ENCODE data around the gene ITLN2. TPM values are rescaled to one million over a fixed set of nuclear protein-coding genes. Genes with fewer than 3 reads are reported as not detected.
"Not testable (repeated sequence)": the region's sequence is repeated elsewhere in the genome, so short reads cannot be mapped to it uniquely, and the experiment has no call there.

Gene ITLN2
- total RNA-seq, 2 experiments from 2014 or later: not detected

DNA sequence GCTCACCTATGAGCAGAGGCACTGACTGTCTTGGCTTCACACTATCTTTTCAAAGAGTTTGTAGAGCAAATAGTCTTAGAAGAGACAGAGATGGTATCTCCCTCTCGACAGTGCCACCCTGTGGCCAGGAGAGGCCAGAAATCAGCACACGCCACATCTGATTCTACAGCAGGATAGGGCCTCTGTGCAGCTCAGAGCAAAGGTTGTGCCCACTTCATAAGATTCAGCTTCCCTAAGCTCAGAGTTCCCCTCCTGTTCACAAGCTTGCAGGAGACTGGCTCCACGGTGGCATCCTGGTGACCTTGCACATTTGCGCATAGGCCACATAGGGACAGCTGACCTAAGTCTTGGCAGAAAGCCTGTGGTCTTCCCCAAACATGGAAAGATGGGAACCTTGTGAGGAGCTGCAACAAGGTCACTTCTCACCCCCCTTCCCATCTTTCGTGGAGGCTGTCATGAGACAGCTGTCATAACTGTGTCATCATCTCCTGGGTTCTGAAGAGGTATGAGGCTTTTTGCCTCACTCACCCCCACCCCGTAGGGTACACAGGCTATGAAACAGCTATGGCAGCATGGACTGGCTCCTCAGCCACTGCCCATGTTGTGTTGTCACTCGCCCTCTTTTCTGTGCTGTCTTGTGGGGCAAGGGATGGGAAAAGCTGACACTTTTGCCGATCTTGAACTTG lies 3.0 kb downstream of the ITLN2 start:
- Mint-ChIP-seq H3K9me3 (no peaks in the 10 kb centered on the region), H3K36me3 (ENCODE audit: low read depth) (no peaks in the 10 kb centered on the region), H3K4me1 (ENCODE audit: low read depth) (peaks cover 3% of the 10 kb centered on the region), H3K4me3 (no peak overlapping the region), H3K27ac (no peak overlapping the region), H3K27me3 (ENCODE audit: low read depth) (no peaks in the 10 kb centered on the region)
- DNase-seq: peak; percentile 85
- intact Hi-C loops (cut with micrococcal nuclease): loop anchor here (1.0 to 5.0 kb wide), 8 partner anchors 19 to 527 kb away; no protein-coding TSS in a partner anchor
- CTCF ChIA-PET: interaction anchor here (0.6 to 5.9 kb wide), 60 partner anchors 9 to 333 kb away, joined by 3 to 229 read pairs (median 6); partner anchors contain the start of genes CD244, ITLN1, KLHDC9 and LY9

DNA sequence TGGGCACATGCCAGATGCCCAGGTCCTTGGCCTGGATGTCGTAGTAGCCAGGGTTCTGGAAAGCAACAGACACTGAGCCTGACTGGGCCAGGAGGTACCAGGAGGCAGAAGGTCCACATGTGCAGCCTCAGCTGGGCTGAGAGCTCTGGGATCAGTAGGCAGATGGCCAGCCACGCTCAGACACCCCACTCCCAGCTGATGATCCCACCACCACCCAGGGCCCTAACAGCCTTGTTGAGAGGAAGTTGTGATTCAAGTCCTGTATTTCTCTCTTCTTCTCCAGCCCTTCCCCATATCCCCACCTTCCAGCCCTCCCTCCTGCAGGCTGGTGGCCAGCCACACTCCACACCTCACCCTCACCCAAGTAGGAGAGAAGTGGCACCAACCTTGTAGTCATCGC lies 4.0 kb downstream of the ITLN2 start:
- Mint-ChIP-seq H3K27ac (no peak overlapping the region), H3K36me3 (ENCODE audit: low read depth) (no peaks in the 10 kb centered on the region), H3K4me1 (ENCODE audit: low read depth) (peaks cover 3% of the 10 kb centered on the region), H3K4me3 (no peak overlapping the region), H3K9me3 (no peaks in the 10 kb centered on the region), H3K27me3 (ENCODE audit: low read depth) (no peaks in the 10 kb centered on the region)
- DNase-seq: no peak
- intact Hi-C loops (cut with micrococcal nuclease): loop anchor here (1.0 to 5.0 kb wide), 8 partner anchors 20 to 526 kb away; no protein-coding TSS in a partner anchor
- CTCF ChIA-PET: interaction anchor here (1.1 to 5.9 kb wide), 27 partner anchors 8 to 278 kb away, joined by 3 to 229 read pairs (median 9); partner anchors contain the start of genes CD244, ITLN1 and KLHDC9

DNA sequence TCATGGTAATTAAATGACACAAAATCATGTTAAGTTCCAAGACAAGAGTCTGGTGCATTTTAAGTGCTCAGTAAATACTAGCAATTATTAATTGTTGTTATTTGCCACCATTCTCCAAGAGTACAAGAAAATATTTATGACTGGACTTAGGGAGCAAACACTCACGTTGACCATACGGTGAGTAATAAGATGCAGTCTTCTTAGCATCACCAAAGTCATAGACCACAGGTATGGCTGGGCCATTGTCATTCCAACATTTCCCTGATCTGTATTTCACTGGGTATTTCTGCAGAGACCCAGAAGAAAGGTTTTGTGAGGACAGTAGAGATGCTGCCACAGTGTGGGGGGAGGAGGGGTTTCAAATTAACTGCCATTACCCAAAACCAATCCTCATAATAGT lies 4.7 kb downstream of the ITLN2 start:
- Mint-ChIP-seq H3K36me3 (ENCODE audit: low read depth) (no peaks in the 10 kb centered on the region), H3K27ac (no peak overlapping the region), H3K9me3 (no peaks in the 10 kb centered on the region), H3K4me1 (ENCODE audit: low read depth) (peaks cover 3% of the 10 kb centered on the region), H3K4me3 (no peak overlapping the region), H3K27me3 (ENCODE audit: low read depth) (no peaks in the 10 kb centered on the region)
- intact Hi-C loops (cut with micrococcal nuclease): loop anchor here (2.0 to 5.0 kb wide), 3 partner anchors 21 to 525 kb away; no protein-coding TSS in a partner anchor
- CTCF ChIA-PET: interaction anchor here (1.1 to 5.9 kb wide), 3 partner anchors 114 to 227 kb away, joined by 4 to 229 read pairs (median 71); no protein-coding TSS in a partner anchor
- DNase-seq: no peak

DNA sequence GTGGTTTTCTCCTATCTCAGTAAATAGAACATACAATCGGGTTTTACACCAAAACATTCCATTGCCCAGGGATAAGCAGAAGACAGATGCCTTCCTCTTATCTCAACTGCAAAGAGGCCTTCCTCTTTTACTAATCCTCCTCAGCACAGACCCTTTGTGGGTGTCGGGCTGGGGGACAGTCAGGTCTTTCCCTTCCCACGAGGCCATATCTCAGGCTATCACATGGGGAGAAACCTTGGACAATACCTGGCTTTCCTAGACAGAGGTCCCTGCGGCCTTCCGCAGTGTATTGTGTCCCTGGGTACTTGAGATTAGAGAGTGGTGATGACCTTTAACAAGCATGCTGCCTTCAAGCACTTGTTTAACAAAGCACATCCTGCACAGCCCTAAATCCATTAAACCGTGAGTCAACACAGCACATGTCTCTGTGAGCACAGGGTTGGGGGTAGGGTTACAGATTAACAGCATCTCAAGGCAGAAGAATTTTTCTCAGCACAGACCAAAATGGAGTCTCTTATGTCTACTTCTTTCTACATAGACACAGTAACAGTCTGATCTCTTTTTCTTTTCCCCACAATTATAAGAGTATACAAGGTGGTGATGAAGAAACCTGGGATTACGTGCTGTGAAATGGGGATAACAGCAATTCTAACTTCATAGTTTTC lies 5.3 kb downstream of the ITLN2 start:
- CTCF ChIA-PET: interaction anchor here (1.1 to 5.9 kb wide), 2 partner anchors 113 to 226 kb away, joined by 4 to 229 read pairs; no protein-coding TSS in a partner anchor

DNA sequence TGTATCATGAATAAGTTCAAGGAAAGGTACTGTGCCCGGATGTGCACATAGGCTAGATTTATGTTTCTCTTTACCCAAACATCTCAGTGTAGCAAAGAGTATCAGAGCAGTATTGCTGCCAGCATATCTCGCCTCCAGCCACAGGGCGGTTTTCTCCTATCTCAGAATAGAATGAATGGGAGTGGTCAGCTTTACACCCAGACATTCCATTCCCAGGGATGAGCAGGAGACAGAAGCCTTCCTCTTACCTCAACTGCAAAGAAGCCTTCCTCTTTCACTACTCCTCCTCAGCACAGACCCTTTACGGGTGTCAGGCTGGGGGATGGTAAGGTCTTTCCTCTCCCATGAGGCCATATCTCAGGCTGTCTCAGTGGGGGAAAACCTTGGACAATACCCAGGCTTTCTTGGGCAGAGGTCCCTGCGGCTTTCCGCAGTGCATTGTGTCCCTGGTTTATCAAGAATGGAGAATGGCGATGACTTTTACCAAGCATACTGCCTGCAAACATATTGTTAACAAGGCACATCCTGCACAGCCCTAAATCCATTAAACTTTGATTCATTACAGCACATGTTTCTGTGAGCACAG lies 7.3 kb downstream of the ITLN2 start:
- not testable (repeated sequence) for H3K27ac Mint-ChIP-seq

More for the DNA sequence above, 5.3 kb downstream of the ITLN2 start:
- H3K27ac Mint-ChIP-seq; intact Hi-C loops (cut with micrococcal nuclease); H3K4me3 Mint-ChIP-seq; H3K4me1 Mint-ChIP-seq (ENCODE audit: low read depth); H3K27me3 Mint-ChIP-seq (ENCODE audit: low read depth); H3K9me3 Mint-ChIP-seq; H3K36me3 Mint-ChIP-seq (ENCODE audit: low read depth); DNase-seq: not testable (repeated sequence)

DNA sequence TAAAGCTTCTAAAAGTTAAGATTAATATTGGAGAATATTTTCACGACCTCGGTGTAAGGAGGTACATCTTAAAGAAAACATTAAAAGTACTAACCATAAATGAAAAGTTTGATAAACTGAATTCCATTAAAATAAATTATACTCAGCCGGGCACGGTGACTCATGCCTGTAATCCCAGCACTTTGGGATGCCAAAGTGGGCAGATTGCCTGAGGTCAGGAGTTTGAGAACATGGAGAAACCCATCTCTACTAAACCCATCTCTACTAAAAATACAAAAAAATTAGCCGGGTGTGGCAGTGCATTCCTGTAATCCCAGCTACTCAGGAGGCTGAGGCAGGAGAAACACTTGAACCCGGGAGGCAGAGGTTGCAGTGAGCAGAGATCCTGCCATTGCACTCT lies 8.7 kb downstream of the ITLN2 start:
- H3K27me3 Mint-ChIP-seq (ENCODE audit: low read depth); H3K36me3 Mint-ChIP-seq (ENCODE audit: low read depth); H3K9me3 Mint-ChIP-seq; H3K27ac Mint-ChIP-seq; H3K4me3 Mint-ChIP-seq; DNase-seq; H3K4me1 Mint-ChIP-seq (ENCODE audit: low read depth); intact Hi-C loops (cut with micrococcal nuclease): not testable (repeated sequence)
- CTCF ChIA-PET: interaction anchor here (2.1 kb wide), 1 partner anchor 9 kb away, joined by 7 read pairs; the partner anchor contains the start of gene ITLN2

More for the DNA sequence above, 7.3 kb downstream of the ITLN2 start:
- H3K9me3 Mint-ChIP-seq; H3K4me1 Mint-ChIP-seq (ENCODE audit: low read depth); DNase-seq; H3K36me3 Mint-ChIP-seq (ENCODE audit: low read depth); intact Hi-C loops (cut with micrococcal nuclease); H3K27me3 Mint-ChIP-seq (ENCODE audit: low read depth); H3K4me3 Mint-ChIP-seq: not testable (repeated sequence)
- CTCF ChIA-PET: interaction anchor here (0.6 to 0.9 kb wide), 2 partner anchors 10 to 395 kb away, joined by 3 to 4 read pairs; no protein-coding TSS in a partner anchor

DNA sequence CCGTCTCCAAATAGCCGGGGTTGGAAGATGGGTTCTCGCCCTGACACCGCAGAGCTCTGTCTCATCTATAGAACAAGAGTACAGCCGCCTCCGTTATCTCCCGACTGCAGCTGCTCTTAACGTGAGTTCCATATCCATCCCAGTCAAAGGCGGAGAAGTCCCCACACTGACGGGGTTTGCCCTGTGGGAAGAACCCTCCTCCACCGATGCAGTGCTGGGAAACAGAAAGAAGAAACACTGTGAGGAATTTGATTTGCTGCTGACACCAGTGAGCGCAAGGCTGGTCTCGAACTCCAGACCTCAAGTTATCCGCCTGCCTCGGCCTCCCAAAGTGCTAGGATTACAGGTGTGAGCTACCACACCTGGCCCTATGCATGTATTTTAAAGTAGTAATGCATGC lies 9.5 kb downstream of the ITLN2 start:
- Mint-ChIP-seq H3K4me3 (no peak overlapping the region), H3K4me1 (ENCODE audit: low read depth) (no peaks in the 10 kb centered on the region), H3K27me3 (ENCODE audit: low read depth) (no peaks in the 10 kb centered on the region), H3K27ac (no peak overlapping the region), H3K9me3 (peaks cover 4% of the 10 kb centered on the region), H3K36me3 (ENCODE audit: low read depth) (no peaks in the 10 kb centered on the region)
- CTCF ChIA-PET: interaction anchor here (2.1 kb wide), 1 partner anchor 9 kb away, joined by 7 read pairs; the partner anchor contains the start of gene ITLN2
- DNase-seq: no peak
- intact Hi-C loops (cut with micrococcal nuclease): no loop called here

DNA sequence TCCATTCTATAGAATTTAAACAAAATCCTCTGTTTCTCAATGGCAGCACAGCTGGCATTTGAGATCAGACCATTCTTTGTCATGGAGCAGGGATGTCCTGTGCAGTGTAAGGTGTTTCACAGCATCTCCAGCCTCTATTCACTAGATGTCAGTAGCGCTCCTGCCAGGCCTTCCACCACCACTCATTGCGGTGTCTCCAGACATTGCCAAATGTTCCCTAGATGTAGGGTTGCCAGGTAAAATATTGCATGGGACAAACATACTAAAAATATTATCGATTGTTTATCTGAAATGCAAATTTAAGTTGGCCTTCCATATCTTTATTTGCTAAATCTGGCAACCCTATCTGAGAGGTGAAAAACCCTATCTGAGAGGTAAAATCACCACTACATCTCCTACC lies 11.7 kb downstream of the ITLN2 start:
- H3K9me3 Mint-ChIP-seq: peaks cover 4% of the 10 kb centered on the region
- CTCF ChIA-PET: interaction anchor here (1.1 to 4.1 kb wide), 3 partner anchors 9 to 107 kb away, joined by 5 to 27 read pairs (median 5); no protein-coding TSS in a partner anchor
- H3K4me1 Mint-ChIP-seq (ENCODE audit: low read depth): no peaks in the 10 kb centered on the region
- no peak for DNase-seq
- H3K27ac Mint-ChIP-seq: no peak overlapping the region
- H3K27me3 Mint-ChIP-seq (ENCODE audit: low read depth): no peaks in the 10 kb centered on the region
- H3K36me3 Mint-ChIP-seq (ENCODE audit: low read depth): no peaks in the 10 kb centered on the region
- H3K4me3 Mint-ChIP-seq: no peak overlapping the region
- intact Hi-C loops (cut with micrococcal nuclease): no loop called here

DNA sequence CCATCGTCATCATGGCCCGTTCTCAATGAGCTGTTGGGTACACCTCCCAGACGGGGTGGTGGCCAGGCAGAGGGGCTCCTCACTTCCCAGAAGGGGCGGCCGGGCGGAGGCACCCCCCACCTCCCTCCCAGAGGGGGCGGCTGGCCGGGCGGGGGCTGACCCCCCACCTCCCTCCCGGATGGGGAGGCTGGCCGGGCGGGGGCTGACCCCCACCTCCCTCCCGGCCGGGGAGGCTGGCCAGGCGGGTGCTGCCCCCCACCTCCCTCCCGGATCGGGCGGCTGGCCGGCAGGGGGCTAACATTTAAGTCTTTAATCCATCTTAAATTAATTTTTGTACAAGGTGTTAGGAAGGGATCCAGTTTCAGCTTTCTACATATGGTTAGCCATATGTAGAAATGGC lies 17.9 kb downstream of the ITLN2 start:
- H3K4me1 Mint-ChIP-seq (ENCODE audit: low read depth); H3K9me3 Mint-ChIP-seq; H3K36me3 Mint-ChIP-seq (ENCODE audit: low read depth); DNase-seq; CTCF ChIA-PET; H3K27me3 Mint-ChIP-seq (ENCODE audit: low read depth); H3K4me3 Mint-ChIP-seq; H3K27ac Mint-ChIP-seq; intact Hi-C loops (cut with micrococcal nuclease): not testable (repeated sequence)

DNA sequence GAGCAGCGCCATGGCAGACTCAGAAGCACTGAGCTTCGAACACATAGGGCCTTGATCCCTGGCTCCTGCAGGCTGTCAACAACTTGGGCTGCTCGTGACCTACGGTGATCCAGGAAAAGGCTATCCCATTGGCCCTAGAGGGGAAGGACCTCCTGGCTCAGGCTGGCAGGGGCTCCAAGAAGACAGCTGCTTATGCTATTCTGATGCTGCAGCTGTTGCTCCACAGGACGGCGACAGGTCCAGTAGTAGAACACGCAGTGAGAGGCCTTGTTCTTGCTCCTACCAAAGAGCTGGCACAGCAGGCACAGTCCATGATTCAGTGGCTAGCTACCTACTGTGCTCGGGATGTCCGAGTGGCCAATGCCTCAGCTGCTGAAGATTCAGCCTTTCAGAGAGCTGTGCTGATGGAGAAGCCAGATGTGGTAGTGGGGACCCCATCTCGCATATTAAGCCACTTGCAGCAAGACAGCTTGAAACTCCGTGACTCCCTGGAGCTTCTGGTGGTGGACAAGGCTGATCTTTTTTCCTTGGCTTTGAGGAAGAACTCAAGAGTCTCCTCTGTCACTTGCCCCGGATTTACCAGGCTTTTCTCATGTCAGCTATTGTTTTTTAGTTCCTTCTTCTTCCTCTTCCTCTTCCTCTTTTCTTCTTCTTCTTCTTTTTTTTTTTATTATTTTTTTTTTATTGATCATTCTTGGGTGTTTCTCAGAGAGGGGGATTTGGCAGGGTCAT lies 18.9 kb downstream of the ITLN2 start:
- Mint-ChIP-seq H3K27me3 (ENCODE audit: low read depth) (no peaks in the 10 kb centered on the region), H3K9me3 (no peaks in the 10 kb centered on the region), H3K4me3 (no peak overlapping the region), H3K4me1 (ENCODE audit: low read depth) (no peaks in the 10 kb centered on the region), H3K36me3 (ENCODE audit: low read depth) (no peaks in the 10 kb centered on the region), H3K27ac (no peak overlapping the region)
- CTCF ChIA-PET: interaction anchor here (0.6 to 1.4 kb wide), 3 partner anchors 16 to 700 kb away, joined by 3 to 5 read pairs (median 3); no protein-coding TSS in a partner anchor
- intact Hi-C loops (cut with micrococcal nuclease): no loop called here
- no peak for DNase-seq

DNA sequence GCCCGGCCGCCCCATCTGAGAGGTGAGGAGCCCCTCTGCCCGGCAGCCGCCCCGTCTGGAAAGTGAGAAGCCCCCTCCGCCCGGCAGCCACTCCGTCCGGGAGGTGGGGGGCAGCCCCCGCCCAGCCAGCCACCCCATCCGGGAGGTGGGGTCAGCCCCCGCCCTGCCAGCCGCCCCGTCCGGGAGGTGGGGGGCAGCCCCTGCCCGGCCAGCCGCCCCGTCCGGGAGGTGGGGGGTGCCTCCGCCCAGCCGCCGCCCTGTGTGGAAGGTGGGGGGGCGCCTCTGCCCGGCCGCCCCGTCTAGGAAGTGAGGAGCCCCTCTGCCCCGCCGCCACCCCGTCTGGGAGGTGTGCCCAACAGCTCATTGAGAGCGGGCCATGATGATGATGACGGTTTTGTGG lies 21.3 kb downstream of the ITLN2 start:
- H3K4me3 Mint-ChIP-seq; H3K9me3 Mint-ChIP-seq; H3K4me1 Mint-ChIP-seq (ENCODE audit: low read depth); H3K27ac Mint-ChIP-seq; H3K27me3 Mint-ChIP-seq (ENCODE audit: low read depth); intact Hi-C loops (cut with micrococcal nuclease); CTCF ChIA-PET; DNase-seq; H3K36me3 Mint-ChIP-seq (ENCODE audit: low read depth): not testable (repeated sequence)

Measured in activated naive CD4-positive, alpha-beta T cell treated with anti-CD3 and anti-CD28 coated beads for 36 hours (primary cell).